Small intestine (tissue), 7 donors: ENCODE data around the gene MMP13. TPM values are rescaled to one million over a fixed set of nuclear protein-coding genes. Genes with fewer than 3 reads are reported as not detected.
"Not testable (repeated sequence)": the region's sequence is repeated elsewhere in the genome, so short reads cannot be mapped to it uniquely, and the experiment has no call there.

ENCODE experiments used
- DNase-seq, 2 donors: peaks; one replicate each; pipeline versions ENCODE4 v3.0.0 to v3.0.0-alpha.2; 2013
- FAIRE-seq: peaks from 2 replicates; lab custom pipeline; 2012; peaks lifted over from hg19 to GRCh38; lab: Jason Lieb, UNC
- H3K27ac ChIP-seq, 3 donors: one replicate each; pipeline ENCODE4 v1.5.1; 2013; ENCODE audit warnings: low read length in 2 of 3, mild to moderate bottlenecking in 2 of 3, control low read depth in 1 of 3, inconsistent platforms in 1 of 3, low read depth in 1 of 3, moderate library complexity in 1 of 3
- H3K27me3 ChIP-seq, 3 donors: one replicate each; pipeline ENCODE4 v1.6.1; 2013; ENCODE audit warnings: low read length in 3 of 3, inconsistent platforms in 1 of 3; ENCODE audit not compliant: control insufficient read depth in 3 of 3, insufficient read depth in 3 of 3
- H3K36me3 ChIP-seq, 3 donors: one replicate each; pipeline ENCODE4 v1.6.1; 2013; ENCODE audit warnings: low read length in 3 of 3, inconsistent platforms in 1 of 3, low read depth in 1 of 3, mild to moderate bottlenecking in 1 of 3, moderate library complexity in 1 of 3; ENCODE audit not compliant: control insufficient read depth in 3 of 3, insufficient read depth in 2 of 3
- H3K4me1 ChIP-seq, 3 donors: one replicate each; pipeline ENCODE4 v1.6.1; 2013; ENCODE audit warnings: low read length in 2 of 3, inconsistent platforms in 1 of 3, low read depth in 1 of 3, mild to moderate bottlenecking in 1 of 3, moderate library complexity in 1 of 3; ENCODE audit not compliant: control insufficient read depth in 3 of 3, insufficient read depth in 2 of 3
- H3K4me3 ChIP-seq, 3 donors: one replicate each; pipeline ENCODE4 v1.5.1; 2013; ENCODE audit warnings: low read length in 3 of 3, control low read depth in 1 of 3, inconsistent platforms in 1 of 3, low read depth in 1 of 3, mild to moderate bottlenecking in 1 of 3, moderate library complexity in 1 of 3
- H3K9me3 ChIP-seq, 2 donors: one replicate each; pipeline ENCODE4 v1.6.1; 2013; ENCODE audit warnings: low read depth in 1 of 2, low read length in 1 of 2; ENCODE audit not compliant: control insufficient read depth in 2 of 2, insufficient read depth in 1 of 2
- WGBS, 3 donors: extraction: QIAGEN DNeasy Blood & Tissue Kit; methylation state at CpG; one replicate each; pipeline ENCODE4 v1.1.7; 2013; 5-methylcytosine and 5-hydroxymethylcytosine counted together
- polyA plus RNA-seq, 4 donors: library from polyadenylated mRNA; stranded (reverse) in 3 of 4; unstranded in 1 of 4; fragments of 200-250 nt in 3 of 4; fragments of 120-200 nt in 1 of 4; gene quantifications; one replicate each; pipeline versions ENCODE4 v1.2.1 to v1.2.3, GENCODE V29; 2013
- donor health status: healthy with polysubstance abuse.
- donor health status: control.
- donor health status: control.
- donor health status: Bipolar disorder and iron deficiency.
- donor health status: healthy.

MMP13 gene
- polyA plus RNA-seq, 4 donors, result 0.32 TPM; not detected in 3

DNA sequence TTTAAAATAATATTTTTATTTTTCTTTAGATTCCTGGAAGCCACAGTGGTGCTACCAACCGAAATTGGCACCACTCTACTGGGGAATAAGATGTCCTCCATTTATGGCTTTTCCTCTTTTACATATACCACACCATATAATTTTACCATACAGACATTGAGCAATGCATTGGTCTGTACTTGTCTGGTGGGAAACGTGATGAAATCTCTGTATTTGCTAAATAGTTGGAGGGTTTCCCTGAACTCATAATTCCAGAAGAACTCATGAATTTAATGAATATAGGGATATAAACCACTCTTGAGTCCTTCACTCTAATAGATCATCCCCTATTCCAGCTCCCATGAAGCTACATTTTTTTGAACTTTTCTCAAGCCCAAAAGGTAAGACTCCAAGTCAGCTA lies 28.0 kb upstream of the MMP13 start:
- no peak for FAIRE-seq
- no peaks in the 10 kb centered on the region for H3K36me3 ChIP-seq

GRCh38 chr11:102981324-102981910 lies 25.9 kb upstream of the MMP13 start:
- Histone ChIP-seq H3K27me3 (no peaks in the 10 kb centered on the region), H3K9me3 (no peaks in the 10 kb centered on the region), H3K27ac (peak overlapping the region in 1 of 3 donors; percentile 38), H3K4me3 (no peak overlapping the region), H3K4me1 (no peaks in the 10 kb centered on the region), H3K36me3 (no peaks in the 10 kb centered on the region)
- no peak for DNase-seq
- no peak for FAIRE-seq

More for the DNA sequence above, 28.0 kb upstream of the MMP13 start:
- Histone ChIP-seq H3K27me3 (no peaks in the 10 kb centered on the region), H3K27ac (no peak overlapping the region), H3K4me1 (no peaks in the 10 kb centered on the region), H3K4me3 (no peak overlapping the region), H3K9me3 (no peaks in the 10 kb centered on the region)
- WGBS, 3 donors, result 67 to 86% (median 77%) methylated on average over 2 of the region's 2 CpGs
- DNase-seq, result no peak

DNA sequence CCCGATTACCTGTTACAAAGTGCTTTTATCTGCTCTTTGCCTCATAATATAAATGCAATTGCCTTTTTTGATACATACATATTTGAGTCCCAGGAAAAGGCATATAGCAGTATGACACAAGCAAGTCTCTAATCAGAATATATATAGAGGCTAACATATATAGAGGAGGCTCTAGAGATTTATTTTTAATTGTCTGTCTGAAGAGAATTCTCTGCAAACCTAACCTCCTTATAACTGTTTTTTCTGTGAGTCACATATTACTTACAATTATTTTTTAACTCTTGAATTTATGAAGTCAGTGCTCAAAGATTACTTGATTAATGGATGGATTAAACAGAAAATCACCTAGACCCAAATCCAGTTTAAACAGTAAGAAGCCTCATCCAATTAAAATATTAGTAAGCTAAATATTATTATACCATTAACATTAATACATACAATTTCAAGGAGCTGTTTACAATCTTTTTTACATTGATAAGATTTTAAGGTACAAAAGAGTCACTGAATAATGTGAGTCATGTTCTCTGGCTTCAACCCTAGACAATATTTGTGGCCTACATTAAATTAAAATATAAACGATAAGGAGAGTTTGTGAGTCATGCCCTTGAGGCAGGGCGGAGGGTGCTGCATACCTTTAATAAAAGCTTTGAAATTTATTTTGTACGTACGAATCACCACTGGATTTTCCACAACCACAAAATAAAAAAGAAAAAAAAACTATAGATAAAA lies 19.2 kb upstream of the MMP13 start:
- WGBS, 3 donors, result 24 to 54% (median 33%) methylated on average over 5 of the region's 5 CpGs
- DNase-seq, result peak in 1 of 2 donors; percentile 57
- H3K9me3 ChIP-seq, result no peaks in the 10 kb centered on the region
- H3K4me1 ChIP-seq, result no peaks in the 10 kb centered on the region
- H3K36me3 ChIP-seq, result no peaks in the 10 kb centered on the region
- no peak overlapping the region for H3K27ac ChIP-seq
- no peaks in the 10 kb centered on the region for H3K27me3 ChIP-seq
- FAIRE-seq, result peak; percentile 97
- no peak overlapping the region for H3K4me3 ChIP-seq

- not testable (repeated sequence) for H3K4me3 ChIP-seq, DNase-seq, H3K4me1 ChIP-seq, FAIRE-seq, H3K27me3 ChIP-seq, H3K9me3 ChIP-seq, H3K36me3 ChIP-seq, H3K27ac ChIP-seq
- 80 to 87% (median 83%) methylated on average over 2 of the region's 2 CpGs for WGBS, 3 donors
Observed at GRCh38 chr11:102973698-102974097, 18.2 kb upstream of the MMP13 start.

DNA sequence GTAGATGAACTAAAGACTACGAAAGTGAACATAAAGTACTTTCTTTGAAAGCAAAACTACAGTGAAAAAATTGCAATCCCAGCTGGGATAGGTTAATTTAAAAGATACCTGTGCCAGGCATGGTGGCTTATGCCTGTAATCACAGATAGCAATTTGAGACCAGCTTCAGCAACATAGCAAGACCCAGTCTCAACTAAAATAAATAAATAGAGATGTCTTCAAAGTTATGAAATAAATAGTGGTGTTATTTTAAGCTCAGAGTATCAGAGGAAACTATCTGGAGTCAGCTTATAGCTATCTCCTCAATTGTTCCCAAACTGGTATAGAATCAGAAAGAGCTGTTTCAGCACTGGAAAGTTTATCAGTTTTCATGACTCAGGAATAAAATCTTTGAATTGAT lies 17.3 kb upstream of the MMP13 start:
- no peak for DNase-seq

DNA sequence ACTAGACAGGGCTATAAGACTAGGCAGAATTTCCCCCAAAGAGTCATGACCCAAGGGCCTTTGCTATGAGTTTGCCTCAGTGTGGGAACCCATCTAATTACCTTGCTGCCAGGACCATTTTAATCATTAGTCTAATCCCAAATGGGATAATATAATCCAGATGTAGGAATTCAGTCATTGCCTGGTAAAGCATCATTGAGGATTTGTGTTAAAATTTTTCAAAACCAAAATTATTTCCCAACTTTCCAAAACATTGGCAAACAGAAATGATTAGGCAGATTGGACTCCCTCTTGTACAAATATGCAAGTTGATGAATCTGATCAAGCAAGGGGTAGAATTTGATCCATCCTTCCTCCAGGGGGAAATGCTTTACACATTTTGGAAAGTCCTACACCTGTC lies 16.2 kb upstream of the MMP13 start:
- H3K9me3 ChIP-seq, result no peaks in the 10 kb centered on the region
- no peak overlapping the region for H3K27ac ChIP-seq
- FAIRE-seq, result no peak
- no peaks in the 10 kb centered on the region for H3K4me1 ChIP-seq
- H3K27me3 ChIP-seq, result no peaks in the 10 kb centered on the region
- no peaks in the 10 kb centered on the region for H3K36me3 ChIP-seq
- DNase-seq, result no peak
- H3K4me3 ChIP-seq, result no peak overlapping the region

More for the DNA sequence above, 17.3 kb upstream of the MMP13 start:
- Histone ChIP-seq H3K4me3 (no peak overlapping the region), H3K27ac (no peak overlapping the region), H3K27me3 (no peaks in the 10 kb centered on the region), H3K9me3 (no peaks in the 10 kb centered on the region), H3K4me1 (no peaks in the 10 kb centered on the region), H3K36me3 (no peaks in the 10 kb centered on the region)
- WGBS, 3 donors, result 62 to 86% (median 84%) methylated on average over 1 of the region's 1 CpG
- no peak for FAIRE-seq

GRCh38 chr11:102967497-102967896 lies 12.0 kb upstream of the MMP13 start:
- DNase-seq, result no peak
- no peak for FAIRE-seq
- Histone ChIP-seq H3K27ac (no peak overlapping the region), H3K27me3 (no peaks in the 10 kb centered on the region), H3K4me1 (no peaks in the 10 kb centered on the region), H3K4me3 (no peak overlapping the region), H3K36me3 (no peaks in the 10 kb centered on the region), H3K9me3 (no peaks in the 10 kb centered on the region)
- 96 to 98% (median 97%) methylated on average over 1 of the region's 1 CpG for WGBS, 3 donors

DNA sequence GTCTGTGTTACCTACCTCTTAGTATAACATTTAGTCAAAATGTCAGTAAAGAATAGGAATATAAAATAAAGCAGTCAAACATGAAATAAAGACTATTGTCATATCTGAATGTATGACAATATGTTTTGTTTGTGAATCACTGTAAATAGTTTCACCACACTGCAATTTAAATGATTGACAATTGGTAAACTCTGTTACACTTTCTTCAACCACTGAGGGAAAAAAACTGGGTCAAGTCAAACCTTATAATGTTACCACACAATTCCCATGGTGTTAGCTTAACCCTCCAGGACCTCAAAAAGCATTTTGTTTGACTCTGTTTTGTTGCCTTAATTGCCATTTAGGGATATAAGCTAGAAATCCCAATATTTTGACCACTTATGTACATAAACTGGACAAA lies 10.5 kb upstream of the MMP13 start:
- FAIRE-seq (no peak), DNase-seq (no peak)
- H3K36me3 ChIP-seq, result no peaks in the 10 kb centered on the region
- no peaks in the 10 kb centered on the region for H3K4me1 ChIP-seq
- H3K4me3 ChIP-seq, result no peak overlapping the region
- no peaks in the 10 kb centered on the region for H3K9me3 ChIP-seq
- no peak overlapping the region for H3K27ac ChIP-seq
- no peaks in the 10 kb centered on the region for H3K27me3 ChIP-seq

- Histone ChIP-seq H3K27me3 (no peaks in the 10 kb centered on the region), H3K27ac (no peak overlapping the region), H3K4me3 (no peak overlapping the region), H3K4me1 (no peaks in the 10 kb centered on the region), H3K36me3 (no peaks in the 10 kb centered on the region), H3K9me3 (no peaks in the 10 kb centered on the region)
- 72 to 81% (median 81%) methylated on average over 14 of the region's 14 CpGs for WGBS, 3 donors
- FAIRE-seq, result no peak
- DNase-seq, result no peak
Observed at GRCh38 chr11:102964867-102965266, 9.3 kb upstream of the MMP13 start.
